Activated naive CD8-positive, alpha-beta T cell (primary cell): ENCODE results near the gene FMC1.

Experiments used
- H3K27ac Mint-ChIP-seq: one replicate; pipeline ENCODE4 v1.8.0; 2021; ENCODE audit warnings: mixed read lengths
- H3K27me3 Mint-ChIP-seq: one replicate; pipeline ENCODE4 v1.8.0; 2021; ENCODE audit warnings: mixed read lengths
- H3K36me3 Mint-ChIP-seq: one replicate; pipeline ENCODE4 v1.8.0; 2021; ENCODE audit warnings: mixed read lengths
- H3K4me1 Mint-ChIP-seq: one replicate; pipeline ENCODE4 v1.8.0; 2021; ENCODE audit warnings: low read depth, mixed read lengths
- H3K4me3 Mint-ChIP-seq: one replicate; pipeline ENCODE4 v1.8.0; 2021; ENCODE audit warnings: mild to moderate bottlenecking, mixed read lengths
- H3K9me3 Mint-ChIP-seq: one replicate; pipeline ENCODE4 v1.8.0; 2021; ENCODE audit warnings: low read depth, mixed read lengths

The FMC1 gene

GRCh38 chr7:139358541-139359365, 17.6 kb downstream of the FMC1 start:
- Mint-ChIP-seq H3K27me3 (no peaks in the 10 kb centered on the region), H3K4me3 (peak overlapping the region; percentile 91), H3K27ac (peak overlapping the region; percentile 99), H3K9me3 (no peaks in the 10 kb centered on the region), H3K4me1 (peaks cover 28% of the 10 kb centered on the region), H3K36me3 (peaks cover 7% of the 10 kb centered on the region)

DNA sequence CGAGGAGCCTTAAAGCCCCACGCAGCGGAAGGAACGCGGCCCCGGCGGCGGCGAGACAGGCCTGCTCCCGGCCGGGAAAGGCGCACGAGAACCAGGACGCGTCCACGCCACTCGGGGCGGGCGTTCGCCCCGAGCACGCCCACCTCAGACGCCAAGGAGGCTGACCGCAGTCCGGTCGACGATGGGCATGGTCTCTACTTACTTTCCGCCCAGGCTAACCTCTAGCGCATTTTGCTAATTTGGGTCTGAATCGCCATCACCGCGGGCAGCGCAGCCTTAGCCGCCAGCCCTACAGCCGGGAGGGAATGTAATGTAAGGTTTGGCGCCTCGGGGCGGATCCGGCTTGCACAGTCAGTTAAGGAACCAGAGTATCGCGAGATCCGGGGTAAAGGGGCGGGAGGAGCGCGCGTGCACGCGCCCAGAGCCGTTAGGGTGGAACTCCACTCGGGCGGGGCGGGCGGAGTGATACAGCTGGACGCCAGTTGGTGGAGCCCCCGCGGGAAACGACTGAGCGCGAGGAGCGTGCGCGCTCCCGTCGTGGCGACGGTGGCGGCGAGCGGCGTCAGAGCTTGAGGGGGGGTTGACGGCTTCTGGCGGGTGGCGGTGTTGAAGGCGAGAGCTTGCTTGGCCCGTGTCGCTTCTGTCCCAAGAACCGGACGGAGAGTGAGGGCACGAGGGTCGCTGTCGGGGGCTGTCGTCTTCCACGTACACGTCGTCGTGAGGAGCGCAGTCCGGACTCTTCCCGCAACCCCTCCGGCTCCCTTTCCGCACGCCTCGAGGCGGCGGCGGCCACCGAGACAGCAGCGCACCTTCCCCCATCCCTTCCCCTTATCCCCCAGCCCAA, 18.5 kb downstream of the FMC1 start, which contains the start of gene LUC7L2:
Gene LUC7L2 (plus strand): TSS at position 529 of the 844 bp plus-strand sequence. CDS start 368 bp downstream, outside the sequence.
- H3K4me1 Mint-ChIP-seq: peaks cover 33% of the 10 kb centered on the region
- H3K27me3 Mint-ChIP-seq: no peaks in the 10 kb centered on the region
- no peaks in the 10 kb centered on the region for H3K9me3 Mint-ChIP-seq
- peak within 1 kb of the TSS; percentile 91 for H3K4me3 Mint-ChIP-seq
- H3K36me3 Mint-ChIP-seq: peaks cover 7% of the 10 kb centered on the region
- peak within 1 kb of the TSS; percentile 99 for H3K27ac Mint-ChIP-seq

- Mint-ChIP-seq H3K9me3 (no peaks in the 10 kb centered on the region), H3K27me3 (no peaks in the 10 kb centered on the region), H3K4me3 (peak overlapping the region; percentile 91), H3K4me1 (peaks cover 39% of the 10 kb centered on the region), H3K36me3 (peaks cover 12% of the 10 kb centered on the region), H3K27ac (peak overlapping the region; percentile 95)
These were observed 19.2 kb downstream of the FMC1 start for GRCh38 chr7:139360210-139360947.

DNA sequence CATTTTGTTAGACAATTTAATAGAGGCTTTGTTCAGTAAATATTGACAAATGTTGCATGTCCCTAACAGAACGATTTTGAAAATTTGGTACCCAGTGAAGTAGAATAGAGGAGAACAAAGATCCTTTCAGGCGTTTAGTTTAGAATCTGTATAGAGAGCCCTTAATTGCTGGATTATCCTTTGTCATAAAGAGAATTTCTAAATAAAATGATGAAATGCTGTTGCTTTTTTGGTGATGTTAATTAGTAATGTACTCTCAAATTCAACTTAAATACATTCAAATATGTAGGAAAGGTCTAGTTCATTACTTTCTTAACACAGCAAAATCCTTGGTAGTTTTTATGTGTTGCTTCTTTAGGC, 19.8 kb downstream of the FMC1 start:
- H3K27me3 Mint-ChIP-seq: no peaks in the 10 kb centered on the region
- peak overlapping the region; percentile 95 for H3K27ac Mint-ChIP-seq
- peaks cover 43% of the 10 kb centered on the region for H3K4me1 Mint-ChIP-seq
- H3K36me3 Mint-ChIP-seq: peaks cover 12% of the 10 kb centered on the region
- H3K4me3 Mint-ChIP-seq: peak overlapping the region; percentile 91
- no peaks in the 10 kb centered on the region for H3K9me3 Mint-ChIP-seq

- Mint-ChIP-seq H3K4me1 (peaks cover 49% of the 10 kb centered on the region), H3K27me3 (no peaks in the 10 kb centered on the region), H3K4me3 (peak overlapping the region; percentile 91), H3K9me3 (no peaks in the 10 kb centered on the region), H3K27ac (peak overlapping the region; percentile 95), H3K36me3 (peaks cover 12% of the 10 kb centered on the region)
These were observed 20.4 kb downstream of the FMC1 start for GRCh38 chr7:139361523-139361922.

DNA sequence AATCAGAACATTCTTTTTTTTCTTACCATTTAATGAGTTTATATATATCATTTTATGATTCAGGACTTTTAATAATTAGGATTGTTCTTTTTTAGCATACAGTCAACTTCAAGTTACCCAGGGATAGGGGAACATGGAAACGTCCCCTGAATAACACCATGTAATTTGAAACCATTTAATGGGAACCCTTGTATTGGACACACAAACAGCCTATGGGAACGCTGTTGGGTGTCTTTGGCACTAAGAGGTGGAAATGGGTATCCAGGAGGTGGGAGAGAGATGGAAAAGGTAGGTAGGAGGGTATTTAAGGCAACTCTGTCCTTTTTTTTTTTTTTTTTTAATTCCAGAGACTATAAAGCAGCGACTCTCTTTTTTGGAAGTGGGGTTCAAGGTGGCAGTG, 21.2 kb downstream of the FMC1 start:
- H3K9me3 Mint-ChIP-seq: no peaks in the 10 kb centered on the region
- no peaks in the 10 kb centered on the region for H3K27me3 Mint-ChIP-seq
- H3K4me3 Mint-ChIP-seq: peak overlapping the region; percentile 77
- H3K4me1 Mint-ChIP-seq: peaks cover 51% of the 10 kb centered on the region
- H3K27ac Mint-ChIP-seq: peak overlapping the region; percentile 83
- peaks cover 12% of the 10 kb centered on the region for H3K36me3 Mint-ChIP-seq

GRCh38 chr7:139362981-139363380, 21.8 kb downstream of the FMC1 start:
- Mint-ChIP-seq H3K4me1 (peaks cover 58% of the 10 kb centered on the region), H3K27me3 (no peaks in the 10 kb centered on the region), H3K27ac (peak overlapping the region; percentile 83), H3K36me3 (peaks cover 12% of the 10 kb centered on the region), H3K4me3 (peak overlapping the region; percentile 77), H3K9me3 (no peaks in the 10 kb centered on the region)

- Mint-ChIP-seq H3K27me3 (no peaks in the 10 kb centered on the region), H3K9me3 (no peaks in the 10 kb centered on the region), H3K4me1 (peaks cover 71% of the 10 kb centered on the region), H3K4me3 (peak overlapping the region; percentile 48), H3K36me3 (peaks cover 15% of the 10 kb centered on the region), H3K27ac (peak overlapping the region; percentile 55)
These were observed 24.2 kb downstream of the FMC1 start for GRCh38 chr7:139365336-139365735.

DNA sequence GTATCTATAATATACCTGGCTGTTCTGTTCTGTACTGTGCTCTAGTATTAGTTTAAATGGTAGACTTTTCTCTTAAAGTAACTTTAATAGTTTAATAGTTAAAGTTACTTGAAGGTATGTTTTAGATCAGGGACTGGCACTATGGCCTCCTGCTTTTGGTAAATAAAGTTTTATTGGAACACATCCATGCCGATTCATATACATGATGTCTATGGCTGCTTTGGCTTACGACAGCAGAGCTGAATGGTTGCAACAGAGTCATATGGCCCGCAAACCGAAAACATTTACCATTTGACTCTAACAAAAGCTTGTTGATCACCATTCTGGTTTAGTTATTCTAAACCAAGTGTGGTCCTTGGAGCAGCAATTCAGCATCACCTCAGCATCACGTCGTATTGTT, 25.3 kb downstream of the FMC1 start:
- Mint-ChIP-seq H3K27me3 (no peaks in the 10 kb centered on the region), H3K9me3 (no peaks in the 10 kb centered on the region), H3K27ac (no peak overlapping the region), H3K4me1 (peaks cover 79% of the 10 kb centered on the region), H3K36me3 (peaks cover 15% of the 10 kb centered on the region), H3K4me3 (no peak overlapping the region)

DNA sequence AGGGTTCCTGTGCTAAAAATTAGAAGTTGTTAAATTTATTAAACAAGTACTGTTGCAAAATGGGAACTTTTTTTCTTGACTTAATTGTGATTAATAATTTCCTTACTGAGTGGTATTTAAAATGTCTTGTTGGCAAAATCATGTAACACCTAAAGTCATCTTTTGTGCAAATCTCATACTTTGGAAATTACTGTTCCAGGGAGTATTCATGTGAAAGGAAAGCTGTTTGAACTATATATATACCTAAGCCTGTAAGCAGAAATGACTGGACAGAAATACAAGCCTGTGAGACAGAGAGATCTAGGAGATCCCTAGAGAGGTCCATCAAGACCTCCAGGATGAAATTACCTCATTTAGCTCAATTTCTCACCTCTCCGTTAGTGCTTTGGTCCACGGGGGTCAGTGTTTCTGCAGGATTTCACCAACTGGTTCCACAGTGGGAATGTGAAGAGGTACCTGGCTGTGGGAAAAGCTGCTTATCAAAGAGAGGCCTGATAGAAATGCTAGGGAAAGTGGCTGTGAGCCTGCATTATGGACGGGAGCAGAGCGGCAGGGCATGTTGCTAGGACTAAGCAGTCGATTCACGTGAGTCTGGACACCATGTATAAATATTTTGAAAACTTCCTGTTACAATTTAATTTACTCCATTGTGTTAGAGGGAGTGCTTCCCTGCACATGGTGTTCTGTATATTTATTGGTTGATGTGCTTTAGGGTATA, 26.5 kb downstream of the FMC1 start:
- H3K27ac Mint-ChIP-seq: peak overlapping the region; percentile 64
- no peaks in the 10 kb centered on the region for H3K9me3 Mint-ChIP-seq
- H3K4me1 Mint-ChIP-seq: peaks cover 79% of the 10 kb centered on the region
- peaks cover 15% of the 10 kb centered on the region for H3K36me3 Mint-ChIP-seq
- H3K4me3 Mint-ChIP-seq: peak overlapping the region; percentile 30
- no peaks in the 10 kb centered on the region for H3K27me3 Mint-ChIP-seq

DNA sequence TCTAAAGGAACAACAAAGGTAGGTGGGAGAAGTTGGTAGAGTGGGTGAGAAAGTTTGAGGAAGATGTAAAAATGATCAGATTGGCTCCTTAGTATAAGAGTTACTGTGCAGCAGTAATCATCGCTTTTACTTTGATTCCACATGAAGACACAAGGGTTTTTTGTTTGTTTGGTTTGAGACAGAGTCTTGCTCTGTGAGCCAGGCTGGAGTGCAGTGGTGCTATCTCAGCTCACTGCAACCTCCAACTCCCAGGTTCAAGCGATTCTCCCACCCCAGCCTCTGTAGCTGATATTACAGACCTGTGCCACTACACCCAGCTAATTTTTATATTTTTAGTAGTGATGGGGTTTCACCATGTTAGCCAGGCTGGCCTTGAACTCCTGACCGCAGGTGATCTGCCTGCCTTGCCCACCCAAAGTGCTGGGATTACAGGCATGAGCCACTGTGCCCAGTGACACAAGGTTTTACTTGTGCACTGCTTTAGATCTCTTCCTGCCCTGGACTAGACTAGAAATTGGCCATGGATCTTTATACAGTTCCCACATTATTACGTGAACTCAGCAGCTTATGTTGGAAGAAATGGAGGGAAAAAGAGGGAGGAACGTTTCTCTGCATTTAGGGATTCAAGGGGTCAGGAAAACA, 29.3 kb downstream of the FMC1 start:
- peaks cover 82% of the 10 kb centered on the region for H3K4me1 Mint-ChIP-seq
- no peaks in the 10 kb centered on the region for H3K9me3 Mint-ChIP-seq

GRCh38 chr7:139370943-139371313, 29.8 kb downstream of the FMC1 start:
- Mint-ChIP-seq H3K36me3 (peaks cover 7% of the 10 kb centered on the region), H3K27me3 (no peaks in the 10 kb centered on the region), H3K27ac (peak overlapping the region; percentile 66), H3K4me3 (no peak overlapping the region), H3K9me3 (no peaks in the 10 kb centered on the region), H3K4me1 (peaks cover 77% of the 10 kb centered on the region)

More for the DNA sequence above, 29.3 kb downstream of the FMC1 start:
- H3K4me3 Mint-ChIP-seq: peak overlapping the region; percentile 49
- H3K27me3 Mint-ChIP-seq: no peaks in the 10 kb centered on the region
- H3K36me3 Mint-ChIP-seq: peaks cover 10% of the 10 kb centered on the region
- peak overlapping the region; percentile 66 for H3K27ac Mint-ChIP-seq

- Mint-ChIP-seq H3K9me3 (no peaks in the 10 kb centered on the region), H3K36me3 (peaks cover 10% of the 10 kb centered on the region), H3K4me3 (no peak overlapping the region), H3K27ac (peak overlapping the region; percentile 68), H3K27me3 (no peaks in the 10 kb centered on the region), H3K4me1 (peaks cover 57% of the 10 kb centered on the region)
These were observed 33.1 kb downstream of the FMC1 start for GRCh38 chr7:139374246-139374645.

DNA sequence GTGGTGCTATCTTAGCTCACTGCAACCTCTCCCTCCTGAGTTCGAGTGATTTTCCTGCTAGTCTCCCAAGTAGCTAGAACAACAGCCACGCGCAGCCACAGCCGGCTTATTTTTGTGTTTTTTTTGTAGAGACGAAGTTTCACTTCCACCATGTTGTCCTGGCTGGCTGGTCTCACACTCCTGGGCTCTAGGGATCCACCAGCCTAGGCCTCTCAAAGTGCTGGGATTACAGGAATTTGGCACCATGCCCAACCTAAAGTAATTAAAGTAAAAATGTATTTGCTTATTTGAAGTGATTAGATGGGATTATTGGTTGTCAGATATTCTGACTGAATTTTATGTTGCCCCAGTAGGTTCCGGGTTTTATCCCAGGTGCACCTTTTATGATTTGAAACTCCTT, 41.3 kb downstream of the FMC1 start:
- Mint-ChIP-seq H3K36me3 (peaks cover 5% of the 10 kb centered on the region), H3K27ac (no peak overlapping the region), H3K27me3 (no peaks in the 10 kb centered on the region), H3K4me3 (no peak overlapping the region), H3K9me3 (no peaks in the 10 kb centered on the region), H3K4me1 (peaks cover 6% of the 10 kb centered on the region)
